ENCODE results near the gene NDRG3.

NDRG3 gene

GRCh38 chr20:36720510-36720909 lies 25.4 kb downstream of the NDRG3 start:
- DNase-seq (ENCODE audit: extremely low spot score), result no peak
- CTCF ChIA-PET, result interaction anchor here (1.6 kb wide), 1 partner anchor 166 kb away, joined by 4 read pairs; no protein-coding TSS in a partner anchor
- POLR2A ChIA-PET, result no interaction called here
- TF ChIP-seq CTCF (IDR thresholded peaks at IDR 0.05; ENCODE audit: control extremely low read depth, extremely low read depth, low read depth, missing control alignments), result no peak

- TF ChIP-seq CTCF (IDR thresholded peaks at IDR 0.05; ENCODE audit: control extremely low read depth, extremely low read depth, low read depth, missing control alignments), result peak; percentile 28
- DNase-seq (ENCODE audit: extremely low spot score), result no peak
- ChIA-PET CTCF (interaction anchor here (1.0 to 2.3 kb wide), 11 partner anchors 16 to 204 kb away, joined by 3 to 6 read pairs (median 3); partner anchors contain the start of gene NDRG3), POLR2A (no interaction called here)
Observed at GRCh38 chr20:36717657-36718056, 28.2 kb downstream of the NDRG3 start.

- POLR2A ChIA-PET, result no interaction called here
Observed at GRCh38 chr20:36717021-36717420, 28.9 kb downstream of the NDRG3 start.

GRCh38 chr20:36712775-36713174 lies 33.1 kb downstream of the NDRG3 start:
- no peak for DNase-seq (ENCODE audit: extremely low spot score)
- CTCF ChIA-PET, result interaction anchor here (1.1 to 1.6 kb wide), 2 partner anchors 11 to 24 kb away, joined by 4 read pairs; no protein-coding TSS in a partner anchor
- POLR2A ChIA-PET, result no interaction called here
- no peak for TF ChIP-seq CTCF (IDR thresholded peaks at IDR 0.05; ENCODE audit: control extremely low read depth, extremely low read depth, low read depth, missing control alignments)

More at GRCh38 chr20:36717021-36717420, 28.9 kb downstream of the NDRG3 start:
- CTCF ChIA-PET, result interaction anchor here (1.2 to 2.3 kb wide), 8 partner anchors 16 to 203 kb away, joined by 3 to 6 read pairs (median 4); no protein-coding TSS in a partner anchor
- TF ChIP-seq CTCF (IDR thresholded peaks at IDR 0.05; ENCODE audit: control extremely low read depth, extremely low read depth, low read depth, missing control alignments), result no peak
- DNase-seq (ENCODE audit: extremely low spot score), result no peak

- POLR2A ChIA-PET, result no interaction called here
- CTCF ChIA-PET, result interaction anchor here (1.5 kb wide), 1 partner anchor 96 kb away, joined by 3 read pairs; no protein-coding TSS in a partner anchor
- no peak for TF ChIP-seq CTCF (IDR thresholded peaks at IDR 0.05; ENCODE audit: control extremely low read depth, extremely low read depth, low read depth, missing control alignments)
- DNase-seq (ENCODE audit: extremely low spot score), result no peak
Observed at GRCh38 chr20:36709126-36709525, 36.8 kb downstream of the NDRG3 start.

- TF ChIP-seq CTCF (IDR thresholded peaks at IDR 0.05; ENCODE audit: control extremely low read depth, extremely low read depth, low read depth, missing control alignments), result no peak
- POLR2A ChIA-PET, result no interaction called here
- CTCF ChIA-PET, result interaction anchor here (1.0 to 1.5 kb wide), 2 partner anchors 91 to 105 kb away, joined by 3 to 4 read pairs; no protein-coding TSS in a partner anchor
- DNase-seq (ENCODE audit: extremely low spot score), result no peak
Observed at GRCh38 chr20:36703530-36703929, 42.4 kb downstream of the NDRG3 start.
